Fibroblast of pulmonary artery (primary cell): ENCODE measurements around the gene SLC45A1.

Experiments used
- DNase-seq: peaks from one replicate; pipeline ENCODE4 v3.0.0-alpha.2; 2010; ENCODE audit warnings: low read depth
- H3K4me3 ChIP-seq: replicated peaks from 2 replicates; pipeline ENCODE4 v1.5.1; 2011; ENCODE audit warnings: low read depth, mild to moderate bottlenecking, control low read depth, low read length, moderate library complexity
- TF ChIP-seq, protein P1 (sequence below): IDR thresholded peaks from 2 replicates; pipeline ENCODE4 v1.5.1; 2011; ENCODE audit warnings: mild to moderate bottlenecking, control low read depth, low read length, inconsistent platforms; ENCODE audit errors: missing control alignments

SLC45A1 gene

DNA sequence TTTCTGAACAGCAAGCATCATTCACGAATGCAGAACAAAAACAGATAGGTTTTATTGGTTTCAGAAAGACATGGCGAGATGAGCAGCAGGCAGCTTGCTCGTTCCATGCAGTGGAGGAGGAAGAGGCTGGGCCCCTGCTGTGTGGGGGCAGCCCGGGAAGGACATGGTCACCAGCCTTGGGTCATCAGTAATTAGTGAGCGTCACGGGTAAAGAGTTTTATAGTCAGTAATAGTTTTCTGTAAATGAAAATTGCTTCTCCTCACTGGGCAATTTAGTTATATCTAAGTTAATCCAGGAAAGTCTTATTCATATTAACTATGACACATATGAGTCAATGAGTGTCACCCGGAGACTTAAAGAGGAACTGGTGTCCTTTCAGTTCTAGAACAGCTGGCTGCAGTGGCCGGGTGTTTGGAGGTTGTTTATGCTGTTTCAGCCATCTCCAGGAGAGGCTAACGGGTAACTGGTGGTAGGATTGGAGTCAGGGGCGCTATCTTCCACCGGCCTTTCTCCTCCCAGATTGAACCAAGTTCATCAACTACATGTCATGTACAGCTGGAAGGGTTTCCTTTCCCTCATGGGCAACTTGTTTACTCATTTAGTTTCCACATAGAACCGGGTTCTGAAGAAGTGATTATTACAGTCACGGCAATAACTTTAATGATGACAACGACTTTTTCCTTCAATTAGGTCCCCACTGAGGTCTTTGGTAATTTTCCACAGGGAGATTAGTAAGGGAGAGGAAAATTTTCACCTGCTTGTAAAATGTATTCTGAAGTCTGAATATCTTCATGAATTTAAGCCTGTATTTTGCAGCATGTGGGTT, 34.6 kb upstream of the SLC45A1 start:
- H3K4me3 ChIP-seq: no peak overlapping the region
- TF ChIP-seq, protein P1, sequence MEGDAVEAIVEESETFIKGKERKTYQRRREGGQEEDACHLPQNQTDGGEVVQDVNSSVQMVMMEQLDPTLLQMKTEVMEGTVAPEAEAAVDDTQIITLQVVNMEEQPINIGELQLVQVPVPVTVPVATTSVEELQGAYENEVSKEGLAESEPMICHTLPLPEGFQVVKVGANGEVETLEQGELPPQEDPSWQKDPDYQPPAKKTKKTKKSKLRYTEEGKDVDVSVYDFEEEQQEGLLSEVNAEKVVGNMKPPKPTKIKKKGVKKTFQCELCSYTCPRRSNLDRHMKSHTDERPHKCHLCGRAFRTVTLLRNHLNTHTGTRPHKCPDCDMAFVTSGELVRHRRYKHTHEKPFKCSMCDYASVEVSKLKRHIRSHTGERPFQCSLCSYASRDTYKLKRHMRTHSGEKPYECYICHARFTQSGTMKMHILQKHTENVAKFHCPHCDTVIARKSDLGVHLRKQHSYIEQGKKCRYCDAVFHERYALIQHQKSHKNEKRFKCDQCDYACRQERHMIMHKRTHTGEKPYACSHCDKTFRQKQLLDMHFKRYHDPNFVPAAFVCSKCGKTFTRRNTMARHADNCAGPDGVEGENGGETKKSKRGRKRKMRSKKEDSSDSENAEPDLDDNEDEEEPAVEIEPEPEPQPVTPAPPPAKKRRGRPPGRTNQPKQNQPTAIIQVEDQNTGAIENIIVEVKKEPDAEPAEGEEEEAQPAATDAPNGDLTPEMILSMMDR: no peak
- no peak for DNase-seq

DNA sequence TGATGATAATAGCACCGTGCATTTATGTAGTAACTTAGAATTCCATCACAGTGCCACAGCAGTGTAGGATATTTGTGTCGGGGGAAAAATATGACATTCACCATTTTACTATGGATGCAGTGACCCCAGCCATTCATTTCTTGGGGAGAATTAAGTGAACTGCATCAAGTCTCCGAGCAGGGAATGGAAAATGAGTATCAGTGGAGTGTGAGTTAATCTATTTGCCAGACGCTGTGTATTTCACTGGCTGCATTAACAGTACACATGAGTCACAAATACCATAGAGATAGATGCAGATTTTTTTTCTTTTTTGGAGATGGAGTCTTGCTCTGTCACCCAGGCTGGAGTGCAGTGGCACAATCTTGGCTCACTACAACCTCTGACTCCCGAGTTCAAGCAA, 33.8 kb upstream of the SLC45A1 start:
- DNase-seq: peak; percentile 42
- no peak overlapping the region for H3K4me3 ChIP-seq
- TF ChIP-seq, protein P1: no peak

DNA sequence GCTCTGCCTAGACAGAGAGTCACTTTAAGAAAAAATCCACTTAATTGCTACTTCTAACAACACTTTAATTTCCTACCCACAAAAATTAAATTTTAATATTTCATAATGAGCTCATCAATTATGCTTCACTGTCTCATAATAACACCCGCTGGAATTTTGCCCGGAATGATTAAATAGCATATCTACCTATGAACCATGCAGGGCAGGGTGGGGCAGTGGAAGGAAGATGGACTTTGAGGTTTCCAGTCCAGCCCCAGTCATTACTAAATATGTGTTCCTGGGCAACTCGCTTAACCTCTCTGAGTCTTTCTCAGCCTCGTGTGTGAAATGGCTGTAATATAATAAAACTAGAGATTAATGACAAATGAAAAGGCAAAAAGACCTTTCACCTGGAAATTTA, 32.8 kb upstream of the SLC45A1 start:
- no peak overlapping the region for H3K4me3 ChIP-seq
- no peak for DNase-seq
- TF ChIP-seq, protein P1: no peak

DNA sequence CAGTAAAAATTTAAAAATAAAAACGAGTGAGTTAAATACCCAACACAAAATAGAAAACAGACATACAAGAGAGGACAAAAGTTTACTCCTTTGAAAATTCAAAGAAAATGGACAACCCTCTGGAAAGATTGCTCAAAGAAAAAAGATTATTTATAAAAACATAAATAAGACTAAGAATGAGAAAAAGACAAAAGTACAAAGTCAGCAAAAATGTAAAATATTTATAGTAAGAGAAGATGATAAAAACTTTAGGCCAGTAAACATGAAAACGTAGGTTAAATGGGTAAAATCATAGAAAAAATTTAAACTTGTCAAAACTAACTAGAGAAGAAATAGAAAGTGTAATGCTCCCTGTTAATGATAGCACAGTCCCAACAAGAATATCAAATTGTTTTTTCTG, 31.9 kb upstream of the SLC45A1 start:
- TF ChIP-seq, protein P1: no peak
- DNase-seq: no peak
- no peak overlapping the region for H3K4me3 ChIP-seq

DNA sequence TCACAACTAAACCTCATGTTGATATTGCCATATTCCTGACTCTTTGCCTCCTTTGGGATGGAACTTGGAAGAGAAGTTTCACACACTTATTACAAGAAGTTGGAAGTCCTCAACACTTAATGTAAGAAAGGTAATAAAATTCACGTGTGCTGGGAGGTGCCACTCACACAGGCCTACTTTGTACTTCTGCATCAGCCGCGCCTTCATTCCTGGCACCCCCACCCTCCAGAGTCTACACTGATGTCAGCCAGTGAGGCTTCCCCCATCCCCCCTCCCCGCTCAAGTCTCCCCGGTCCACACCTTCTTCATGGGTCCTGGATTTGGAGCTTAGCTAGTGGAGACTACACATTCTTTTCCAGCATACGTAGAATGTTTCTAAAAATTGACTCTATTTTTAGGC, 24.8 kb upstream of the SLC45A1 start:
- DNase-seq: no peak
- no peak overlapping the region for H3K4me3 ChIP-seq
- TF ChIP-seq, protein P1: no peak

DNA sequence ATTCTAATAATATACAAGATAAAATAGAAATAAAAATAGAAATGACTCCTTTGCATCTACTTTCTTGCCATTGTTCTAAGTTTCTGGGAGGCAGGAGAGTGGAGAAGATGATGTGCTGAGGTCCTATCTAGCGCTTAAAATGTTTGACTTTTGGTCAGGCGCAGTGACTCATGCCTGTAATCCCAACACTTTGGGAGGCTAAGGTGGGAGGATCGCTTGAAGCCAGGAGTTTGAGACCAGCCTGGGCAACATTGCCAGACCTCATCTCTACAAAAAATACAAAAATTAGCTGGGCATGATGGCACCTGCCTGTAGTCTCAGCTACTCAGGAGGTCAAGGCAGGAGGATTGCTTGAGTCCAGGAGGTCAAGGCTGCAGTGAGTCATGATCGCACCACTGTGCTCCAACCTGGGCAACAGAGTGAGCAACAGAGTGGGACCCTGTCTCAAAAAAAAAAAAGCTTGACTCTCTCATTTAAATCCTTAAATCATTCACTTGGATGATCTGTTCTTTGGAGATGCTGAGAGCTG, 24.2 kb upstream of the SLC45A1 start:
- no peak overlapping the region for H3K4me3 ChIP-seq
- no peak for DNase-seq
- TF ChIP-seq, protein P1: no peak

DNA sequence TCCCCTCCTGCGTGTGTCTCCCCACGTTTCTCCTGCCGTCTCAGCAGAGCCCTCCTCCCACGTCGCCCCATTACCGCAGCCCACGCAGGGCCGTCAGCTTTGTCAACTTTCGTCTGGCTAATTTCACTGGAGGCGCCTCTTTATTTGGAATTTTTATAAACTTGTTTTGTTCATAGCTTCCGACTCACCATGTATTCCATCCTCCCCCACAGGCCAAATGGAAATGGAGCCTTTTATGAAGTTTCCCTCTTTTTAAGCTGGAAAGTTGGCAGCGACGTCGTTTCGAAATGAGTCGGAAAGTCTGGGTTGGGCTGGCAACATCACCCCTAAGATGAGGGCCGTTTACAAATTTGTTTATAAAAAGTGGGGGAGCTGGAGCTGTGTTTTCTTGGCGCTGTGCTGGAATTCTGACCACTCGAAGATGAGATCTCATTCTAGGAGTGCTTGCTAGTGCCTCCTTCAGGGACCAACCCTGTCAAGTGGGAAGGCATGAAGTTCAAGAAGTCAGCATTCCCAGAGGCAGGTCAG, 23.7 kb upstream of the SLC45A1 start:
- DNase-seq: peak; percentile 18
- H3K4me3 ChIP-seq: no peak overlapping the region
- TF ChIP-seq, protein P1: no peak
